ENCODE data around the gene GAGE13.
A peak's percentile ranks its signal among the peaks of the same experiment; 100 is the strongest.
"Not testable (repeated sequence)": the region's sequence is repeated elsewhere in the genome, so short reads cannot be mapped to it uniquely, and the experiment has no call there.

GAGE13 gene

GRCh38 chrX:49331282-49331681 is at the start of gene GAGE13:
Gene GAGE13, plus strand, starts transcription at chrX:49331582. Its CDS starts 1,156 bp downstream, at chrX:49332738.
- DNase-seq: not testable (repeated sequence)

GRCh38 chrX:49282647-49283011 is 48.8 kb upstream of the GAGE13 start:
- no peak for DNase-seq

GRCh38 chrX:49284212-49284611 is 47.2 kb upstream of the GAGE13 start:
- DNase-seq: no peak

GRCh38 chrX:49286136-49286535 is 45.2 kb upstream of the GAGE13 start:
- no peak for DNase-seq

GRCh38 chrX:49286581-49286980 is 44.8 kb upstream of the GAGE13 start:
- no peak for DNase-seq

- DNase-seq: no peak
These were observed 43.7 kb upstream of the GAGE13 start for GRCh38 chrX:49287665-49288064.

- no peak for DNase-seq
These were observed 41.2 kb upstream of the GAGE13 start for GRCh38 chrX:49290215-49290614.

GRCh38 chrX:49291615-49292337 is 39.6 kb upstream of the GAGE13 start:
- DNase-seq: peak; percentile 67

GRCh38 chrX:49292400-49293362 is 38.7 kb upstream of the GAGE13 start:
- DNase-seq: no peak

GRCh38 chrX:49299293-49299692 is 32.1 kb upstream of the GAGE13 start:
- not testable (repeated sequence) for DNase-seq

GRCh38 chrX:49300703-49301102 is 30.7 kb upstream of the GAGE13 start:
- DNase-seq: no peak

GRCh38 chrX:49303346-49303745 is 28.0 kb upstream of the GAGE13 start, which contains the start of gene GAGE10:
Gene GAGE10, plus strand, starts transcription at chrX:49303646. Its CDS starts 1,214 bp downstream, at chrX:49304860.
- no peak for DNase-seq

GRCh38 chrX:49307775-49308174 is 23.6 kb upstream of the GAGE13 start:
- not testable (repeated sequence) for DNase-seq

- peak; percentile 41 for DNase-seq
These were observed 22.6 kb upstream of the GAGE13 start for GRCh38 chrX:49308604-49309269.

- DNase-seq: peak; percentile 17
These were observed 21.9 kb upstream of the GAGE13 start for GRCh38 chrX:49309401-49309981.

- no peak for DNase-seq
These were observed 21.0 kb upstream of the GAGE13 start for GRCh38 chrX:49310371-49310770.

- no peak for DNase-seq
These were observed 19.2 kb upstream of the GAGE13 start for GRCh38 chrX:49312176-49312575.

- DNase-seq: no peak
These were observed 15.3 kb upstream of the GAGE13 start for GRCh38 chrX:49316085-49316484.

GRCh38 chrX:49321737-49322136 is 9.6 kb upstream of the GAGE13 start, which contains the start of gene GAGE12J:
Gene GAGE12J, plus strand, starts transcription at chrX:49322037. Its CDS starts 1,157 bp downstream, at chrX:49323194.
- not testable (repeated sequence) for DNase-seq

GRCh38 chrX:49322266-49322665 is 9.1 kb upstream of the GAGE13 start:
- DNase-seq: not testable (repeated sequence)

- not testable (repeated sequence) for DNase-seq
These were observed 7.6 kb upstream of the GAGE13 start for GRCh38 chrX:49323735-49324134.

- DNase-seq: not testable (repeated sequence)
These were observed 961 bp upstream of the GAGE13 start for GRCh38 chrX:49330421-49330820.

- not testable (repeated sequence) for DNase-seq
These were observed 459 bp downstream of the GAGE13 start for GRCh38 chrX:49331841-49332240.

Data from CD4-positive, alpha-beta T cell treated with Interleukin-12 subunit alpha and Interleukin-12 subunit beta, for 1 hour (primary cell).